ENCODE data around the gene LCN2.

The LCN2 gene

DNA sequence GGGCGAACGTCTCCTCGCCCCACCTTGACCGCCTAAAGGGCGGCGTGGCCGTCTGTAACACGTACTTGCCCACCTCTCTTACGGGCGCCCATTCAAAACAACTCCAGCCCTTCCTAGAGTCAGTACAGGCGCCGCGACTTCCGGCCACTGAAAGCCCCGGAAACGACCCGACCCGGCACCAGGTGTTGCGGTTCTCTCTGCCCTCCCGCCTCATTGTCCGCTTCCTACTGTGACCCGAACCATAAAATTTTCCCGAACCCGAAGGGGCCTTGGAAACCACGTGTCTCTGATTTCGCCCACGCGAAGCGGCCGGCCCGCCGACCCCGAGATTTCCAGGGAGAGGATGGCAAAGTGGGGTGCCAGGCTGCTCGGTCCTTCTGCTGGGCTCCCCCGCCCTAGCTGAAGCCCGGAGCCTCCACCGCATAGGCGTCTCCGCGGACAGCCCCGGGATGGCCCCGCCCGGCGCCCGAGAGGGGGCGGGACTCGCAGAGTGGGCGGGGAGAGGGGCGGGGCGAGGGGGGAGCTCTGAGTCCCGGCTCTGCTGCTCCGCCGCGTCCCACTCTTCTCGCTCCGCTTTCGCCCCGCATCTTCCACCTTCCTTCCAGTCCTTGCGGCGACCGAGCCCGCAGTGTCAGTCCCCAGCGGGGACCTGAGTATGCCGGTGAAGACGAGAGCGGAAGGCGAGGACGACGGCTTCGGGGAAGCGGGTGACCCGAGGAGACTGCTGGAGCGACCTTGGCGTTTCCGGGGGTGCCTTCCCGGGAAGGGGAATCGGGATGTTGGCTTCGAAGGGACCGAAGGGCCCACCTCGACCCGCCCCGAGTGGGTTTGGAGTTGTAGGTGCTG is 21.0 kb upstream of the LCN2 start:
- TF ChIP-seq GATA2 (IDR thresholded peaks at IDR 0.05; ENCODE audit: low read depth, low read length): no peak
- TF ChIP-seq GATA3 (IDR thresholded peaks at IDR 0.05; ENCODE audit: low read depth, low read length): no peak

GRCh38 chr9:128128836-128129590 is 20.2 kb upstream of the LCN2 start:
- TF ChIP-seq GATA2 (IDR thresholded peaks at IDR 0.05; ENCODE audit: low read depth, low read length) (no peak), GATA3 (IDR thresholded peaks at IDR 0.05; ENCODE audit: low read depth, low read length) (no peak)

- TF ChIP-seq GATA2 (IDR thresholded peaks at IDR 0.05; ENCODE audit: low read depth, low read length) (no peak), GATA3 (IDR thresholded peaks at IDR 0.05; ENCODE audit: low read depth, low read length) (no peak)
Measured at GRCh38 chr9:128136816-128137793, 12.1 kb upstream of the LCN2 start.

DNA sequence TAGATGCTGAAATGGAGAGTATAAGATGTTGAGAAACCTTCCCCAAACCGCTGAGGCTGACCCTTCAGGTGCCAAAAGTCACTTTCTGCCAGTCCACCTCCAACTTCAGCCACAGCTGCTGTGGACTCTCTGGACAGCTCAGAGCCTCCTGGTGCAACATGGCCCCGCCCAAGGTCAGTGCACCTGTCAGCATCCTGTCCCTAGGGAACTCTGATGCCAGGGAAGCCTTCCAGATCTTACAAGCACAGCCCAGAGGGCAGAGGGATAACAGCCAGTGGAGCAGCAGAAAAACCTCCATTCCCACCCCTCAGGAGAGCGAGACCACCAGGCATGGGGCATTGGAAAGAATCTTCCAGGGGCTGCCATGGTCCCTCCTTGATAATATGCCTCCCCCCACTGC is 11.3 kb upstream of the LCN2 start:
- TF ChIP-seq GATA3 (IDR thresholded peaks at IDR 0.05; ENCODE audit: low read depth, low read length) (no peak), GATA2 (IDR thresholded peaks at IDR 0.05; ENCODE audit: low read depth, low read length) (no peak)

DNA sequence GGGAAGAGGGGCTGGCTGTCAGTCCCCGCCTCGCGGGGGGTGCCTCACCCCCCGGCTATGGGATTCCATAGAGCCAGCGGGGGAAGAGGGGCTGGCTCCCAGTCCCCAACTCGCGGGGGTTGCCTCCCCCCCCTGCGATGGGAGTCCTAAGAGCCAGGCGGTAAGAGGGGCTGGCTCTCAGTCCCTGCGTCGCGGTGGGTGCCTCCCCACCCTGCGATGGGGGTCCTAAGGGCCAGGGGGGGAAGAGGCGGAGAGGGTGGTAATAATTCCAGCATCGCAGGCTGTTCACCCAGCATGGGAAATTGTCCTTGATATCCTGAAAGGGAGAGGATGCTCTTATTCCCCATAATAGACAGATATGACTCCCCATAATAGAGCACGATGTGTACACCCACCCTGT is 9.6 kb upstream of the LCN2 start:
- no peak for TF ChIP-seq GATA2 (IDR thresholded peaks at IDR 0.05; ENCODE audit: low read depth, low read length)
- no peak for TF ChIP-seq GATA3 (IDR thresholded peaks at IDR 0.05; ENCODE audit: low read depth, low read length)

DNA sequence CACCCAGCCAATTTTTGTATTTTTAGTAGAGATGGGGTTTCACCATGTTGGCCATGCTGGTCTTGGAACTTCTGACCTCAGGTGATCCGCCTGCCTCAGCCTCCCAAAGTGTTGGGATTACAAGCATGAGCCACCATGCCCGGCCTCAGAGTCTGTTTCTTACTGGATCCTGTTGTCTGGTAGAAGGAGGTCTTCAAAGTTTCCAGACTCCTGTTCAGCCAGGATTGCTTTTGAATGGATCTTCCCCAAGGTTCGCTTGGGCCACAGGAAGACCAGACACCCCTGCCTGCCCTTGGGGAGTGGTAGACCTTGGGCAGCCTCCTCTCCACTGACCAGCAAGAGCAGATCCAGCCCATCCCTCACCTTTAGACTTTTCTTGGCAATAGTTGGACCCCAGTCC is 7.6 kb upstream of the LCN2 start:
- TF ChIP-seq GATA3 (IDR thresholded peaks at IDR 0.05; ENCODE audit: low read depth, low read length) (no peak), GATA2 (IDR thresholded peaks at IDR 0.05; ENCODE audit: low read depth, low read length) (no peak)

GRCh38 chr9:128142061-128142460 is 7.2 kb upstream of the LCN2 start:
- TF ChIP-seq GATA2 (IDR thresholded peaks at IDR 0.05; ENCODE audit: low read depth, low read length) (no peak), GATA3 (IDR thresholded peaks at IDR 0.05; ENCODE audit: low read depth, low read length) (no peak)

GRCh38 chr9:128142596-128142995 is 6.7 kb upstream of the LCN2 start:
- no peak for TF ChIP-seq GATA2 (IDR thresholded peaks at IDR 0.05; ENCODE audit: low read depth, low read length)
- no peak for TF ChIP-seq GATA3 (IDR thresholded peaks at IDR 0.05; ENCODE audit: low read depth, low read length)

GRCh38 chr9:128143525-128144238 is 5.6 kb upstream of the LCN2 start:
- TF ChIP-seq GATA3 (IDR thresholded peaks at IDR 0.05; ENCODE audit: low read depth, low read length) (no peak), GATA2 (IDR thresholded peaks at IDR 0.05; ENCODE audit: low read depth, low read length) (no peak)

GRCh38 chr9:128144239-128145181 is 4.7 kb upstream of the LCN2 start:
- TF ChIP-seq GATA2 (IDR thresholded peaks at IDR 0.05; ENCODE audit: low read depth, low read length) (no peak), GATA3 (IDR thresholded peaks at IDR 0.05; ENCODE audit: low read depth, low read length) (no peak)

DNA sequence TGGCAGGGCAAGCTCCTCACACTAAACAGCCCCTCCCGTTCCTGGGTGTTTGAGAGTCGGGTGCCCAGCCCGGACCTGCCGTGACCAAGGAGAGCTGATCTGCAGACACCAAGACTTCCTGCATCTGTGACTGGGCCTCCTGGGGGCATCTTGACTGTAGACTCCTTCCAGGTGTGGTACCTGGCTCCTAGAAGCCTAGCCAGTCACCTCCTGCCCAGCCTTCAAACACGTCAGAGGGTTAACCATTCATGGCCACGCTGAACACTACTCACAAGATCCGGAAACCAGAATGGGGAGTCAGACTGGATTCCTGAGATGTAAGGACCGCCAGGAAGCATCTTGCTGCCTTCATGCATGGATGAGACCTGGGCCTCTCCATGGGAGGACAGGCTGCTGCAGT is 3.7 kb upstream of the LCN2 start:
- no peak for TF ChIP-seq GATA2 (IDR thresholded peaks at IDR 0.05; ENCODE audit: low read depth, low read length)
- no peak for TF ChIP-seq GATA3 (IDR thresholded peaks at IDR 0.05; ENCODE audit: low read depth, low read length)

GRCh38 chr9:128145951-128146351 is 3.3 kb upstream of the LCN2 start:
- TF ChIP-seq GATA3 (IDR thresholded peaks at IDR 0.05; ENCODE audit: low read depth, low read length) (no peak), GATA2 (IDR thresholded peaks at IDR 0.05; ENCODE audit: low read depth, low read length) (no peak)

Measured in SH-SY5Y (cell line).